Measurements from ENCODE around the gene SMYD3. TPM values are rescaled to one million over a fixed set of nuclear protein-coding genes. Genes with fewer than 3 reads are reported as not detected.

The SMYD3 gene
- total RNA-seq, 1 donor from 2014 or later: 35.4 TPM

- Mint-ChIP-seq H3K36me3 (ENCODE audit: low read depth, unreplicated experiment) (peaks cover 5% of the 10 kb centered on the region), H3K9me3 (ENCODE audit: unreplicated experiment) (peaks cover 13% of the 10 kb centered on the region), H3K4me3 (ENCODE audit: unreplicated experiment) (no peak overlapping the region), H3K27ac (ENCODE audit: unreplicated experiment) (no peak overlapping the region), H3K27me3 (ENCODE audit: unreplicated experiment) (peaks cover 1% of the 10 kb centered on the region), H3K4me1 (ENCODE audit: unreplicated experiment) (peaks cover 4% of the 10 kb centered on the region)
- no peak for TF ChIP-seq CTCF (IDR thresholded peaks at IDR 0.05; ENCODE audit: unreplicated experiment)
- no peak for DNase-seq (ENCODE audit: low spot score)
Observed at GRCh38 chr1:246527402-246528088, 20.5 kb upstream of the SMYD3 start.

DNA sequence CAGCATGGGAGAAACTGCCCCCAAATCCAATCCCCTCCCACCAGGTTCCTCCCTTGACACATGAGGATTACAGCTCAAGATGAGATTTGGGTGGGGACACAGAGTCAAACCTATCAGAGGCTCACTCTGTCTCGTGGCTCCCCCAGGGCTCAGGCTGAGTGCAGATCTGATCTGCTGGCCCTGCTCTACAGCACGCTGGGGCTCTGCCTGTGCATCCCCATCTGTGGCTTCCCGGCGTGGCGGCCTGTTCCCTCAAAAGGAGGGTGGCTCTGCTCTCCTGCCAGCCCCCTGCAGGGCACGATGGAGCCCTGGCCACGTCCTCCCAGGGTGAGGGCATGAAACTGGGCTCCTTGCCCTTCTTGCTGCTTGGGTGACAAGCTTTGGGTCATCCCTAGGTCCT lies 19.8 kb upstream of the SMYD3 start:
- no peak for TF ChIP-seq CTCF (IDR thresholded peaks at IDR 0.05; ENCODE audit: unreplicated experiment)
- H3K36me3 Mint-ChIP-seq (ENCODE audit: low read depth, unreplicated experiment): peaks cover 5% of the 10 kb centered on the region
- peaks cover 3% of the 10 kb centered on the region for H3K27me3 Mint-ChIP-seq (ENCODE audit: unreplicated experiment)
- no peak for DNase-seq (ENCODE audit: low spot score)
- H3K9me3 Mint-ChIP-seq (ENCODE audit: unreplicated experiment): peaks cover 13% of the 10 kb centered on the region
- H3K4me3 Mint-ChIP-seq (ENCODE audit: unreplicated experiment): no peak overlapping the region
- H3K4me1 Mint-ChIP-seq (ENCODE audit: unreplicated experiment): peaks cover 4% of the 10 kb centered on the region
- no peak overlapping the region for H3K27ac Mint-ChIP-seq (ENCODE audit: unreplicated experiment)

DNA sequence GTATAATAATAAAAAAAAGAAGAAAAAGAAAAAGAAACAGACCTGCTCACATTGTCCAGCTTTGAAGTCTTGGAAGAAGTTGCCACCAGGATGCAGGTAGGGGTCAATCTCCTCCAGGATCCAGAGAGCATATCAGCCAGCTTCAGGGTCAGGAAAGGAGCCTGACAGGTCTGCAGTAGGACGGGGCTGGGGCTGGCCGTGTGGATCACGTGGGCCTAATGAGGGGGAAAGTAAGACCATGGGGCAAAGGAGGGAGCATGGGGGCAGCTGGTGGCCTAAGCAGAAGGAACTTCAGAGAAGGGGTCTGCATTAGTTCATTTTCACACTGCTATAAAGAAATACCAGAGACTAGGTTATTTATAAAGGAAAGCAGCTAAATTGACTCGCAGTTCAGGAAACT lies 19.3 kb upstream of the SMYD3 start:
- H3K27me3 Mint-ChIP-seq (ENCODE audit: unreplicated experiment): peaks cover 4% of the 10 kb centered on the region
- H3K36me3 Mint-ChIP-seq (ENCODE audit: low read depth, unreplicated experiment): peaks cover 5% of the 10 kb centered on the region
- no peak for TF ChIP-seq CTCF (IDR thresholded peaks at IDR 0.05; ENCODE audit: unreplicated experiment)
- no peak for DNase-seq (ENCODE audit: low spot score)
- H3K27ac Mint-ChIP-seq (ENCODE audit: unreplicated experiment): no peak overlapping the region
- H3K4me1 Mint-ChIP-seq (ENCODE audit: unreplicated experiment): peaks cover 4% of the 10 kb centered on the region
- peaks cover 8% of the 10 kb centered on the region for H3K9me3 Mint-ChIP-seq (ENCODE audit: unreplicated experiment)
- peak overlapping the region; percentile 15 for H3K4me3 Mint-ChIP-seq (ENCODE audit: unreplicated experiment)

DNA sequence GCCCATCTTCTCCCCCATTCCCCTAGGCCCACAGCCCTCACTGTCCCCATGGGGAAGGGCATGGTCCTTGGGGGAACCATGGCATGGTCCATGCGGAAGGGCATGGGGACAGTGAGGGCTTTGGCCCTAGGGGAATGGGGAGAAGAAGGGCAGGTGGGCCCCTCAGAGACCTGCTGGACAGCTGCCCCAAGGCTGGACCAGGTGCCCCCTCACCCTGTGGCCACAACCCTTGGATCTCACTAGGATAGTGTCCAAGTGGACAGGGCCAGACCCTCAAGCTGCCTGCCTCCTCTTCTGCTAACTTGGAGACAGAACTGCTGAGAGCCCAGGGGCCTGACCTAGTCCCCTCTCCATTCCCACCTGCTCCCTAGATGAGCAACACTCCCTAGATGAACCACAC lies 12.4 kb upstream of the SMYD3 start:
- TF ChIP-seq CTCF (IDR thresholded peaks at IDR 0.05; ENCODE audit: unreplicated experiment): no peak
- Mint-ChIP-seq H3K27me3 (ENCODE audit: unreplicated experiment) (peaks cover 7% of the 10 kb centered on the region), H3K27ac (ENCODE audit: unreplicated experiment) (no peak overlapping the region), H3K9me3 (ENCODE audit: unreplicated experiment) (peaks cover 12% of the 10 kb centered on the region), H3K4me3 (ENCODE audit: unreplicated experiment) (no peak overlapping the region), H3K36me3 (ENCODE audit: low read depth, unreplicated experiment) (peaks cover 8% of the 10 kb centered on the region), H3K4me1 (ENCODE audit: unreplicated experiment) (no peaks in the 10 kb centered on the region)
- no peak for DNase-seq (ENCODE audit: low spot score)

DNA sequence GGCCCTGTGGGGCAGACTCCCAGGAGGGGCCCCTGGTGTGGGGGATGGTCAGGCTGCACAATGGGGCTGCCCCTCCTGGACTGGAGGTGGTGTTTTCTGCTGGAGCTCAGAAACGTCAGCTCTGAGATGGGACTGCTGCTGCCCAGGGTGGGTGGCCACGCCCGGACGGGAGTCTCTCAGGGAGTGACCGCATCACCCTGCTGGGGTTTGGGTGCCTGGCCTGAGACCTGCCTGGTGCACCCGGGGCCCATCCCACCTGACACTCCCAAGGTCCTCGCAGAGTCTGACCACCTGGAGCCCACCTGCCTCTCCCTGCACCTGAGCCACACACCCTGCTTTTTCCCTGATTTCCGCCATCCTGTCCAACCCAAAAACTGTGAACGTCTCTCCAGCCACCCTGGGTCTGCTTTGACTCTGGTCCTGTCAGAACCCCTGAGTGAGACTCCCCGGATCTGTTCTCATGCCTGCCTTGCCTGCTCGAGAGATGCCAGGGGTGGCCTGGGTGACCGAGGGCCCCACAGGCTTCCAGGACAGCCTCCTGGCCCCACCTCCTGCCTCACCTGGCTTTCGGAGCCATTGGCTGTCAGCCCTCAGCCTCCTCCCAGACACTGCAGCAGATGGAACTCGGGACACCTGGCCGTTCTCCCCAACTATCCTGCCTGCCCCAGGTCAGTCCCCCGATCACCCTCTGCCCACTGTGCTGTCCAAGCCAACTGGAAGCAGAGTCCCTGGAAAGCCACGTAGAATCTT lies 11.6 kb upstream of the SMYD3 start:
- H3K4me1 Mint-ChIP-seq (ENCODE audit: unreplicated experiment): no peaks in the 10 kb centered on the region
- H3K9me3 Mint-ChIP-seq (ENCODE audit: unreplicated experiment): peaks cover 16% of the 10 kb centered on the region
- no peak overlapping the region for H3K27ac Mint-ChIP-seq (ENCODE audit: unreplicated experiment)
- H3K27me3 Mint-ChIP-seq (ENCODE audit: unreplicated experiment): peaks cover 7% of the 10 kb centered on the region
- no peak for DNase-seq (ENCODE audit: low spot score)
- TF ChIP-seq CTCF (IDR thresholded peaks at IDR 0.05; ENCODE audit: unreplicated experiment): no peak
- peaks cover 13% of the 10 kb centered on the region for H3K36me3 Mint-ChIP-seq (ENCODE audit: low read depth, unreplicated experiment)
- no peak overlapping the region for H3K4me3 Mint-ChIP-seq (ENCODE audit: unreplicated experiment)

All from endothelial cell (in vitro differentiated cells).